Ramos (cell line): ENCODE data around the gene IRAK1.

Experiments
- in situ Hi-C: fragments of 300-500 bp; cut with MboI; formaldehyde crosslinking; loops from one replicate; pipeline ENCODE4 v1.14.3; 2022; ENCODE audit warnings: low sequenced_read_pairs; ENCODE audit not compliant: unreplicated experiment

IRAK1 gene

DNA sequence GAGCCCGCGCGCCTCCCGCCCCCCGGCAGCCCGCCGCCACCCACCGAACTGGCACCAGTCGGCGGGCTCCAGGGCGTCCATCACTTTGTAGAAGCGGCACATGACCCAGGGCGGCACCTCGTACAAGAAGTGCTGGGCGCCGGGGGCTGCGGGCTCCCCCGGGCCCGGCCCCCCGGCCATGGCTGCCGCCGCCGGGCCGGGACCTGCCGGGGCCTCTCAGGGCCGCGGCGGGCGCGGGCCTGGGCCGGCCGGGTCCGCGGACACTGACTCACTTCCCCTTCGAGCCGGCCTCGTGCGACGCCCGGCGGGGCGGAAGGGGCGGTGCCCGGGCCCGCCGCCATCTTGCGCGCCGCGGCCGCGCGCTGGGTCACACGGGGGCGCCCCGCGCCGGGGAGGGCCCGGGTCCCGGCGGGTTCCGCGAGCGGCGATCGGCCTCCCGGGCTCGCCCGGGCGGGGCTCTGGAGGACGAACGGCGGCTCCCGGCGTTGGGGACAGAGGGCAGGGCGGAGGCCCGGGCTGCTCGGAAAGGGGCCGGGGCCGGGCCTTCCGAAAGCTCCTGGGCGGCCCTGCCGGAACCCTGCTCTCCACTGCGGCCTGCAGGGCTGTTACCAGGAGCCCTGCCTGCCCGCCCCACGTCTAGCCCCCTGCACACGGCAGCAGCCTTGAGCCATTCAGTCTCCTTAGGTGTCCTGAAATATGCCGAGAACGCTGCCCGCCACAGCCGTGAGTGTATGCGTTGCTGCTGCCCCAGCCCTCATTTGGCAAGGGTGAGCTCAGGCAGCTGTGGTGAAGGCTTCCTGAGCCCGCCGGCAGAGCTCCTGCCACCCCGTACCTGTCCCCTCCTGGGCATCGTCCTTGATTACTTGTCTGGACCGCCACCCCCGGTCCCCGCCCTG is at the start of gene IRAK1:
Gene IRAK1, minus strand, starts transcription at position 270 of the 896 bp plus-strand sequence. Its CDS starts 90 bp downstream, at position 180.
- in situ Hi-C loops, result no loop called here

DNA sequence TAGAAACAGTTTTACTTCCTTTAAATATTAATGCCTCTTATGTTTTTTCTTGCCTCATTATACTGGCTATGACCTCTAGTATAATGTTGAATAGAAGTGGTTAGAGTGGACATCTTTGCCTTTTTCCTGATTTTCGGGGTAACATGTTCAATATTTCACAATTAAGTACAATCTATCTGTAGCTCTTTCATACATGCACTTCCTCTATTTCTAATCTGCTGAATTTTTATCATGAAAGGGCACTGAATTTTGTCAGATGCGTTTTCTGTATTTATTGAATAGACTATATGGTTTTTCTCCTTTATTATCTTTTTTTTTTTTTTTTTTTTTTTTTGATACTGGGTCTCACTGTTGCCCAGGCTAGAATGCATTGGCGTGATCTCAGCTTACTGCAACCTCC is 48.9 kb upstream of the IRAK1 start:
- in situ Hi-C loops, result no loop called here

DNA sequence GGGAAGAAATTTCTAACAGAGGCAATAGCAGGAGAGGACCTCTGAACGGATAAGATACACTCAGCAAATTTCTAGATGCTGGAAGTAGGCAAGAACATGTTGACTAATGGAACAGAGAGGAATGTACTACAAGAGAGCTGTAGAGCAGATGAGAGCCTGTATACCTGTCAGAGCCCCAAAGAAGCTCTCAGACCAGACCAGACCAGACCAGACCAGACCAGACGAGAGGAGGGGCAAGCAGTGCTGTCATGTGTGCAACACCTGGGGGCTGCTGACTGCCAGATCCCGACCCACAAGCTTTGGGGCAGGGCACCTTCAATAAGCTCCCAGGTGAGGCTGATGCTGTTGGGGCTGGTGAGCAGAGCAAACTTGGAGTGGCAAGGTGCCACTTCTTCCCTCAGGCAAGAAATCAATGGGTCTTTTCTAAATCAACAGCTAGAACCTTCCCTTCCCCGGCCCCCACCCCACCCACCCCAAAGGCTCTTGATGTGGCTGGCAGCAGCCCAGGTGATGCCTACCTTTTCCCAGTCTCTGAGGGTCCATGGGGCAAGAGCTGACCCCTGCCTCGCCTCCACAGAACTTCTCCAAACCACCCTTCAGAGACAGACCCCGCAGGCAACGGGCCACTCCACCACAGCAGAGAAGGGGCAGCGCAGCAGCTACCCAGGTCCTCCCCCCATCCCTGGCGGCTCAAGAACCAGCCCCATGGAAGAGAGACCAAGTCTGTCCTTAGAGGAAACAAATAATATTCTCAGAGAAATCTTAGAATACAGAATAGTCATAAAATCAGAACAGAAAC is 45.1 kb upstream of the IRAK1 start:
- in situ Hi-C loops, result no loop called here

DNA sequence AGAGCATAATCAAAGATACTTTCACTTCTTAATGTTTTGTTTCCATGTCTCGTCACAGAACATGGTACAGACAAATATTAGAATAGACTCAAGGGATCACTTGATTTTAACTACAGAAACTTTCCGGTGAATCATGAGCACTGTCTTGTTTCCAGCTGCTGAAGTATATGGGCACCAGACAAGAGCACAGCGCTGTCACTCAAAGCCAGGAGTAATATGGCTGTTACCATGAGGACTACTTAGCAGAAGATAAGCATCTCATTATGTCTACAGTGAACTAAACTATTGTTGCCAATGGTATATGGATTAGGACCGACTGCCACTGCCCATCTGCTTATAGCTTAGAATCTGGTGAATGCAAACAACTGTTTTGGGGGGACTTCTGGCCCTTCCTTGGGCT is 43.5 kb upstream of the IRAK1 start:
- in situ Hi-C loops, result no loop called here

DNA sequence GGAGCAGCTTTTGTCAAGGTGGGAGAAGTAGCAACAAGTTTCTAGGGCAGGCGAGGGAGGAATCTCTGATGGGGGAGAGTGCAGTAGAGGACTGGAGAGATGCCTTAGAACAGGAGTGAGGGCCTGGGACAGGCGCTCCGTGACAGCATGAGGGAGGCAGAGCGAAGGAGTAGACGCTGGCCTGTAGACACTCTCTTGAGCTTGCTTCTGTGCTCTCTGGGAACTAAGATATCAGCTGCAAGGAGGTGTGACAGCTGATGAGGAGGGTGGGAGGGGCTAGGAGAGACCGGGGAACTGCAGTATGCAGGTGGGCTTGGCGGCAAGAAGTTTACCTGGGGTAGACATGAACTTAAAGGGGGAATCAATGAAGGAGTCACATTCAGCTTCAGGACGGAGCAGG is 42.1 kb upstream of the IRAK1 start:
- in situ Hi-C loops, result no loop called here

DNA sequence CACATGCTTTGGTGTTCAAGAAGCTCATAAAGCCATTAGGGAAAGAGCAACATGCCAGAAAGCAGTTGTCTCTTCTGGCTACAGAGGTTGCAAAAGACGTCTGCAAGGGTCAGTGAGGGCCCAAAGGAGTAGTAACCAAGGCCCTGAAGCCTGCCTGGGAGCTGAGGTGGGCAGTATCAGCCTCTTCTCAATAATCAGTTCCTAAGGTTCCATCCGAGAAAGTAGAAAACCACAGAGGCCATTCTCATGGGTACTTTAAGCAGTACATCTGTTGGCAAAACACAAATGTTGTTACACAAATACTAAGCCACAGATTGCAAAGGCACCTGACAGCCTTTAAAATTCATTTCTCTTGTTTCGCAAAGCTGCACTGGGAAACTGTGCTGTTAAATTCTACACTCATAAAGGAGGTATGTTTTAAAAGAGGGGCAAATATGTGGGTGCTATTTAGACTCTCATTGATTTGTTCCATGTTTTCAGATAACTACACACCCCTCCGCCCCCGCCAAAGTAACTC is 40.1 kb upstream of the IRAK1 start:
- in situ Hi-C loops, result no loop called here

DNA sequence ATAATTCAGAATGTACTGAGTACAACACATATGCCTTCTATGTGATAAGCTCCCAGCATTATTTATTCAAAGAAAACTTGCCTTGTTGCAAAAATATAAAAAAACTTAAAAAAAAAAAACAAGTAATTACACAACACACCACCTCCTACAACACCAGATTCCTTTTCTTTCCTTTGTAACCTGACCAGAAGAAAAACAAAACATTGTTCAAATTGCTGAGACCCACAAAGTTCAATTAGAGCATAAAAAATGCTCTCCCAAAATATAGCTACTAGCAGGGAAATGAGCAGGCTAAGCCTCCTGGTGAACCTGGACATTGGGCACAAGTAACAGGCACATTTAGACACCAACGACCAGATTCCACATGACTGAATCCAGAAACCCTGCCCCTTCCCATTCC is 39.5 kb upstream of the IRAK1 start:
- in situ Hi-C loops, result no loop called here

DNA sequence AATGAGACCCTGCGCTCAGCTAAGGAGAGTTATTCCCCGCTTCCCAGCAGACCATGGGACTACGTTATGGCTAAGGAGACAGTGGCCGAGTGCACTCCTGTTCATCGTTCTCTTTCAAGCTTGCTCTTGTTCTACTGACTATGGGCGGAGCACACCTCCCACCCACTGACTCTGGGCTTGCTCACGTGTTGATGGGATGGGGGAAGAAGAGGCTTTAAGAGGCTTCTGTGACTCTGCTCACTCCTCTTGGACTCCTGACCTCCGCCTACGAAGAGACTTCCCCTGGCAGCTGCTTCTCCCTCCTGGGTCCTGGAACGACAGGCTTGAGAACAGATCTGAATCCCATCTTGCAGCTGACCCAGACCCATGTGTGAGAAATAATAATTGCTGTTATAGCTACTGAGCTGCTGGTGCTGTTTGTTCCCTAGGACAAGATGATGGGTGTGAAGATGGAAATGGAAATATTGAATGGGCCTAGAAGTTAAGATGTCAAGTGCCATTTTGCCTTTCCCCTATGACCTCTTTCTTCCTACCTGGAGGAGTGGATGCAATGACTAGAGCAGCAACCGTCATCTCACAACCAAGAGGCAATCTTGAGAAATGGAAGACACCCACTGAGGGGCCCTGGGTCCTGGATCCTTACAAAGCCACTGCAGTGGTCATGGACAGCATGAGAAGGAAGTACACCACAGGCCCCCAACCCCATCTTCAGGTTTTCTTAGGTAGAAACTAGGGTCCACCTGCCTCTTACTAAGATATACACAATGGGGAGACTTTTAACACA is 38.7 kb upstream of the IRAK1 start:
- in situ Hi-C loops, result no loop called here

DNA sequence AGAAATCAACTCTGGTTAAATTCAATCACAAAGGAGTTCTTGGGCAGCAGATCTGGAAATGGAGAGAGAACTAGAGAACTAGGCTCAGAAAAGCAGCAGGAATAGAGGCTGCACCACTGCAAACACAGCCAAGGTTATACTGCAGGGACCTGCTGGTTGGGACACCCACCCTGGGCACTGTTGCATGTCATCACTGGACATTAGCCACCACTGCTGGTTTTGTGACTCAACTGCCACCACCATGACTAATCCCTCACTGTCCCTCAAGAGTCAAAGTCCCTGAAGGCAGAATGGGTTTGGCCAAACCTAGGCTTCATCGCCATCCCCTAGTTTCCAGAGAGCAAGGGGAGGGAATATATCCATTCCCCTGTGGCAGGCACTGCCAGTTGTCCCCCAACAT is 38.1 kb upstream of the IRAK1 start:
- in situ Hi-C loops, result no loop called here

DNA sequence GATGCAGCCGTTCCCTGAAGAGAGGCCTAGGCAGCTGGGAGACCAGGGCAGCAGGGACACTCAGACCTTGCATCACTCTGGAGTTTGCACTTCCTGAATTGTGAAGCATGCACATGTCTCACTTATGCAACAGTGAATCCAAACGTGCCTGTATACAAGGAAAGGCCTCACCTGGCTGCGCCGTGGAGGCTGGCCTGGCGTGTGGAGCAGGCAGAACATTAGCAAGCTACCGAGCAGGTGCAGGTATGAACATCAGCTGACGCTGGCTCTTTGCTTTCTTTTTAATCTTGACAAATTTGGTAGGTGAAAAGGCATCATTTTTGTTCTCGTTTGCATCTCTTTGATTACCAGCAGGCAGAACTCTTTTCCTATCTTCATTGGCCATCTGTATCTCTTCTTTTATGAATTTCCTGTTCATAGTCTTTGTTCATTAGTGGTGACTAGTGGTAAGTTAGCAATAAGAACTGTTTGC is 37.1 kb upstream of the IRAK1 start:
- in situ Hi-C loops, result no loop called here

DNA sequence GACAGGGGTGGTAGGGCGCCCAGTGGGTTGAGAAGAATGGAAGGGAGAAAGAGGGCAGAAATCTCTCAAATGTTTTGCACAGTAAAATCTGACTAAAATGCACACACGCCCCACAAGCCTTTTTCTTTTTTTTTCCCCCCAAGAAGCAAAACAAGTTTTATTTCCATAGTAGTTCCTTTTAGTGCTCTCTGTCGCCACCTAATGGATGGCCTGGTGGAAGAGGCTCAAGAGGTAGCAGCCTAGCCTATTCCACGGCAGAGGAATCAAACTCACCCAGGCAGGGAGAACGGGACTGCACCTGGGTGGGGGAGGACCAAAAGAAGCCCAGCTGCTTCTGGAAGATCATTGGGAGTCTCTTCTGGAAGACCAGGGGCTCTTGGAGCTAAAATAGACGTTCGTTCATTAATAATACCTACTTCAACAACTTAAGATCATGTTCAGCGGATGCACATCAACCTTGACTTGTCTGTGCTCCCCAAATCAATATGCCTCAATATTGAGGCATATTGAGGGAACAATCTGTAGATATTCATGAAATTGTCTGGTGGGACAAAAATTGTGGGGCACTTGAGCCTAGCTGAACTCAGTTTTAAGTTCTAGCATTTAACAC is 31.6 kb upstream of the IRAK1 start:
- in situ Hi-C loops, result no loop called here

DNA sequence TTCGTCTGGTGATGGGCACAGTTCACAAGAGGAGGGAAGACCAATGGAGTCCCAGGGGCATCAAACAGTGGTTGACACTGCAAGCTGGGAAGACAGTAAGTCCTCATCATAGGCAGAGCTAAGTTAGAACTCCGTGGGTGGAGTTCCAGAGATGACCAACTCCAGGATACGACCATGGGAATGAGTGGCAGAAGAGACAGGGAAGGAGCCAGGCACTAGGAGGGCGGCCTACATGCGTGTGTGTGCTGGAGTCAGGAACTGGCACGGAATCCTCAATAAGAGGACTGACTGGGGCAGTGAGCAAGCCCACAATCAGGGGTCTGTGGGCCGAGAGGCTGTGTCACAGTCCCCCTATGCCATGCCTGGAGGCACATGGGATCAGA is 30.4 kb upstream of the IRAK1 start:
- in situ Hi-C loops, result no loop called here

DNA sequence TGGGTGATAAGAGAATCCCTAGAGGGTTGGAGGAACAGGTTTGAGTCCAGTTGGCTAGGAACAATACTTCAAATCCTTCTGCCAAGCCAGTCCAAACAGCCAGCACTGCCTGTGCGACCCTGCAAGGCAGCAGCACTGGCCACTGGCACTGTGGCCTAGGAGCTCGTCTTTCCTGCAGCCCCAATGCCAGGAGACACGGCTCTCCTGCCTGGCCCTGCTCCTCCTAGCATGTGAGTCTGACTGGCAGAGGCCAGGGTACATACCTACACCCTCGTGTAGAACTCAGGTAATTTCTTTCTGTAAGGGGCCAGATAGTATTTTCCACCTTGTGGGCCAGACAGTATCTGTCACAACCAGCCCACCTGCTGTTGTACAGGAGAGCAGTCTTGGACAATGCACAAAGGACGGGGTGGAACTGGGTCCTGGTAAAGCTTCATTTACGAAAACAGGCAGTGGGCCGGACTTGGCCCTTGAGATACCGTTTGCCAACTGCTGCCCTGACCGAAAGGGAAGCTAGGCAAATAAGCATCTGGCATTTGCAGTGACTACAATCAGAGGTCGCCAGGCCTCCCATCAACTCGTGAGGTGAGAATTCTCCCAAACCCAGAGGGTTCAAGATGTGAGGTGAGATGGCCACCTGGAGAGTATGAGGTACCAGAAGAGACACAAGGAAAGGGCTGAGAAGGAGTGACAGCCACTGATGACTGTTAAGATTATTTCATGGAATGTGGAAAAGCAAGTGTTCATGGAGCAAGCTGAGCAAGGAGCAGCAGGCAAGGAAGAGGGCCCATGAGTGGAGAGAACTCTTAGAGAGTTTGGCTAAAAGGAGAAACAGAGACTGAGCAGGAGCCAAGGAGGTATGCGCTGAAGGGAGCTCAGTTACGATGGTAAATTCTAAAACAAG is 29.8 kb upstream of the IRAK1 start:
- in situ Hi-C loops, result no loop called here

DNA sequence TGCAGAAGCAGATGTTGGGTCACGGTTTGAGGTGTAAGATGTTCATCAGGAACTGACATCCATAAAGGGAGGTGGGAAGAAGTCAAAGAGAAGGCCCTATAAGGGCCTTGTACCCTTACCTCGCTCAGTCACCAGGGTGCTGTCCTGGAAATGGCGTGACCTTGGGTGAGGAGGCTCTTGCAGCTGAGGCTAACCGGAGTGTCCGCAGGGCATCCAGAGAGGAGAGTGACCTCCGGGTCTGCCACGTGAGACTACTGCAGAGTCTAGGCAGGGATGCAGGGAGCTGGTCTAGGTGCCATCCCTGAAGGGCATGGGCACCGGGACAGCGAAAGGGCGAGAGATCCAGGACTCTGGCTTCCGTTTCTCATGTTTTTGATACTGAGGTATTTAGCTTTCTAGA is 28.7 kb upstream of the IRAK1 start:
- in situ Hi-C loops, result no loop called here

DNA sequence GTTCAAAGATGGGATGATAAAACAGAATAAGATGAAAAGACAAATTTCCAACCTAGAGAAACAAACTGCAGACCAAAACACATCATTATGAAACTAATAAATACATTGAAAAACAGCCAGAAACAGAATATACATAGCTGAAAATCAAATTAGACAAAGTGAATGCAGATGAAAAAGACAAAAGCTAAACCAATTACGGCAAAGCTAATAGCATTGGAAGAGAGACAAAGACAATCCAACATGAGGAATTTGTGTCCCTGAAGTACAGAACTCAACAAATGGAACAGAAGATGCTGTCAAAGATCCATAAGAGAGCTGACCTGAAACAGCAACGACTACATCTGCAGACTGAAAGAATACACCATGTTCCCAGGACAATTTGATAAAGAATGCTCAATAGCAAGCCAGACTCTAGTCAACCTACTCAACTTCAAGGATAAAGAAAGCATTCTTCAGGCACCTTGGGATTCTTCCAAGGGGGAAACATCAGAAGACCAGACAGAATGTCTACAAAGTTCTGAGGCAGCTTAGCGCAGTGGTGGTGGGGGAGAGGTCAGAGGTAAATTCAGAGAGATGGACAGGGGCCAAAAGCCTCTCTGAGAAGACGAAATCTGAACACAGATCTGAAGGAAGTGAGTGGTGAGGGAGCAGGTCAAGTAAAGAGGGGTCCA is 27.4 kb upstream of the IRAK1 start:
- in situ Hi-C loops, result no loop called here

DNA sequence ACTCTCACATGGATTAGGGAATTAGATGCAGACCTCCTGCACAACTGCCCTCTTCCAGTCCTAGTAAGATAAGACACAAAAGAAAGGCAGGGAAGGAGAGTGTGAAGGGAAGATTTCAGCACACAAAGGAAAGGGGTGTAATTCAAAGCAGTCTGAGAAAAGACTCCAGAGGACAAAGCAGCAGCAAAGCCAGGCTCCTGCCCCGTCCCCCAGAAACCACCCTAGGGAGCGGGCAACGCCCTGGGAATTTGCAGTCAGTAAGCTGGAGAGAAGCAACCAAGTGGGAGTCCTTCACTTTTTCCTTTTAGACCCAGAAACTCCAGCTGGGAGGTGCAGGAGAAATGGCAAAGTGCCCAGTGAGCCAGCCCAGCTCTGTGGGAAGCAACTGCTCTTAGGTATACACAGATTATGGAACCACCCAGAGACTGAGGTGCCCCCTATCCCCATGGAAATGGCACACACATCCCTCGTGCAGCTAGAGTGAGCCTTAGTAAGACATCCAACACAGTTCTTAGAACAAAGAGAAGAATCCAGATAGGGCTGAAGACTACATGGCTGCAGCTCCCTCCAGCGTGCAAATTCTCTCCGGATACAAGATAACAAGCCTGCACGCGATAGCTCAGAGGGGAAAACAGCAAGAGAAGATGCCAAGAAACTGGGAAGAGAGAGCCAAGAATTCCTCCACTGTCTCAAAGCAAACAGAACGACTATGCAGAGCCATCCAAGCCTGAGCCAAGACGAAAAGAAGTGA is 26.5 kb upstream of the IRAK1 start:
- in situ Hi-C loops, result no loop called here

DNA sequence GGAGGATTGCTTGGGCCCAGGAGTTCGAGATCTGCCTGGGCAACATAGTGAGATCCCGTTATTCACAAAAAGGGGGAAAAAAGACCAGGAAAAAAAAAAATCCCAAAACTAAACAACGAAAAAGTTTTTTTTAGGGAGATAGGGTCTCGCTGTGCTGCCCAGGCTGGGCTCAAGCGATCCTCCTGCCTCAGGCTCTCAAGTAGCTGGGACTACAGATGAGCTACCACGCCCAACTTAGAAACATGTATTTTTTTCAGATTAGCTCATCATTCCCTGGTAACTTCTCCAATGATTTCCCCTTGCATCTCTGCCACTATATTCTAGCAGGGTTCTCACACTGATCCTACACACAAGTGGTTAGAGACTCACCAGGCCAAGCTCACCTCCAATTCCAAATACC is 24.4 kb upstream of the IRAK1 start:
- in situ Hi-C loops, result no loop called here
